LNCaP clone FGC (cell line): Measurements from ENCODE around the gene GRHL1.
"Not testable (repeated sequence)": the region's sequence is repeated elsewhere in the genome, so short reads cannot be mapped to it uniquely, and the experiment has no call there.

ENCODE experiments used
- DNase-seq: peaks from one replicate; pipeline ENCODE4 v3.0.0-alpha.2; 2011; ENCODE audit warnings: low read depth
- H3K4me3 ChIP-seq: 2 replicates; pipeline ENCODE4 v1.5.1; 2011; ENCODE audit warnings: mild to moderate bottlenecking, low read depth, low read length, control low read depth
- TF ChIP-seq, protein P1 (sequence below): IDR thresholded peaks from 2 replicates; pipeline ENCODE4 v1.5.1; 2012; ENCODE audit warnings: mild to moderate bottlenecking; ENCODE audit not compliant: control insufficient read depth, insufficient read depth; ENCODE audit errors: extremely low read depth

GRHL1 gene

GRCh38 chr2:10028407-10028987 is 77.0 kb downstream of the GRHL1 start:
- no peak overlapping the region for H3K4me3 ChIP-seq
- no peak for DNase-seq
- TF ChIP-seq, protein P1, sequence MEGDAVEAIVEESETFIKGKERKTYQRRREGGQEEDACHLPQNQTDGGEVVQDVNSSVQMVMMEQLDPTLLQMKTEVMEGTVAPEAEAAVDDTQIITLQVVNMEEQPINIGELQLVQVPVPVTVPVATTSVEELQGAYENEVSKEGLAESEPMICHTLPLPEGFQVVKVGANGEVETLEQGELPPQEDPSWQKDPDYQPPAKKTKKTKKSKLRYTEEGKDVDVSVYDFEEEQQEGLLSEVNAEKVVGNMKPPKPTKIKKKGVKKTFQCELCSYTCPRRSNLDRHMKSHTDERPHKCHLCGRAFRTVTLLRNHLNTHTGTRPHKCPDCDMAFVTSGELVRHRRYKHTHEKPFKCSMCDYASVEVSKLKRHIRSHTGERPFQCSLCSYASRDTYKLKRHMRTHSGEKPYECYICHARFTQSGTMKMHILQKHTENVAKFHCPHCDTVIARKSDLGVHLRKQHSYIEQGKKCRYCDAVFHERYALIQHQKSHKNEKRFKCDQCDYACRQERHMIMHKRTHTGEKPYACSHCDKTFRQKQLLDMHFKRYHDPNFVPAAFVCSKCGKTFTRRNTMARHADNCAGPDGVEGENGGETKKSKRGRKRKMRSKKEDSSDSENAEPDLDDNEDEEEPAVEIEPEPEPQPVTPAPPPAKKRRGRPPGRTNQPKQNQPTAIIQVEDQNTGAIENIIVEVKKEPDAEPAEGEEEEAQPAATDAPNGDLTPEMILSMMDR, result peak; percentile 19; the same call in 1 of the 2 replicates

- DNase-seq, result no peak
- TF ChIP-seq, protein P1, result no peak
- H3K4me3 ChIP-seq, result no peak overlapping the region
These were observed 77.7 kb downstream of the GRHL1 start for GRCh38 chr2:10028988-10029874.

GRCh38 chr2:10029875-10030223 is 78.4 kb downstream of the GRHL1 start:
- no peak for DNase-seq
- TF ChIP-seq, protein P1, result no peak
- no peak overlapping the region for H3K4me3 ChIP-seq

DNA sequence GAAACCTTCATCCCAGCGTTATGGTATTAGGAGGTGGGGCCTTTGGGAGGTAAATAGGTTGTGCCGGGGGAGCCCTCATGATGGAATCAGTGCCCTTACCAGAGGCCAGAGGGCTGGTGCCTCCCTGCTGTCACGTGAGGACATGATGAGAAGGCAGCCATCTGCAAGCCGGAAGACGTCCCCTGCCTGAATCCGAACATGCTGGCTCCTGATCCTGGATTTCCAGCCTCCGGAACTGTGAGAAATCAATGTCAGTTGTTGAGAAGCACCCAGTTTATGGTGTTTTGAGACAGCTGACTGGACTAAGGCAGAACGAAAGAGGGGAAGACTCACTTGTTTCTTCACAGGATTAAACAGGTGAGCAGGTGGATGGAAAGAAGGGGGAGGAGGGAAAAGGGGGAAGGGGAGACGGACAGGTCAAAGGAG is 78.8 kb downstream of the GRHL1 start:
- no peak overlapping the region for H3K4me3 ChIP-seq
- no peak for DNase-seq
- TF ChIP-seq, protein P1, result no peak

DNA sequence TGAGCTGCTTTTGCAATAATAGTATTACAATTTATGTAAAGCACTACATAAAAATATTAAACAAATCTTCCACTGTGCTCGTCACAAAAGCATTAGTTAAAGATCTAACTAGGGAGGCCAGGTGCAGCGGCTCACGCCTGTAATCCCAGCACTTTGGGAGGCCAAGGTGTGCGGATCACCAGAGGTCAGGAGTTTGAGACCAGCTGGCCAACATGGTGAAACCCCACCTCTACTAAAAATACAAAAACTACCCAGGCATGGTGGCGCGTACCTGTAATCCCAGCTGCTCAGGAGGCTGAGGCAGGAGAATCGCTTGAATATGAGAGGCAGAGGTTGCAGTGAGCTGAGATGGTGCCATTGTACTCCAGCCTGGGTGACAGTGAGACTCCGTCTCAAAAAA is 79.3 kb downstream of the GRHL1 start:
- not testable (repeated sequence) for H3K4me3 ChIP-seq, DNase-seq

DNA sequence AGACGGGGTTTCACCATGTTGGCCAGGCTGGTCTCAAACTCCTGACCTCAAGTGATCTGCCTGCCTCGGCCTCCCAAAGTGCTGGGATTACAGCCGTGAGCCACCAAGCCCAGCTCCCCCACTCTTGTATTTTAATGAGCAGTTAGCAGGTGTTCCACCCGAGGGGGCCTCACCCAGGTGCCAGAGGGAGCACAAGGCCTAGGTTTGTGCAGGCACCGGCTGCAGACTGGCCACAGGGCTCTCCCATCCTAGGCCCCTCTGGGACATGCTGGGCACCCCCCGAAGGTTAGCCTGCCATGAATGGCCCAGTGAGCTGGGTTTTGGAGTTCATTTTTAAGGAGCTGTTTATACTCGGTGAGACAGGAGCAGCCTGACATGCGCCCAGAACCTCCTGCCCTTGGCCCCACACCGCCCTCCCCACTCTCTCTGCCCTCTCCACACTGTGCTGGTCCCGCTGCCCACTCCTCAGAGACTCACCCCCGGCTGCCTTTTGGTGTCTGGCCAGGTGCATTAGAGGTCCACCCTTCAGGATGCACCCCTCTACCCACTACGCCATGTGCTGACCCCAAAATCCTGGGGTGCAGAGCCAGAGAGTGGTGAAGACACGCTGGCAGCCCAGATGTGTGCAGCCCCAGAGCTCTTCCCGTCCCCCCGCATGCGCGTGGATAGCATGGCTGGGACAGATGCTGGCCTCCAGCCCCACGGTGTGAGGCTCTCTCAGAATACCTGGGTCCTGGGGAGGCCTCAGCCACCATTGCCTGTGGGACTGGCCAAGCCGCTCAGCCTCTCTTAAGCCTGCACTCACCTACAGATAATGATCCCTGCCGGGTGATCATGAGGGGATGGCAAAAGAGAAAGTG is 80.6 kb downstream of the GRHL1 start:
- no peak for DNase-seq
- H3K4me3 ChIP-seq, result no peak overlapping the region

DNA sequence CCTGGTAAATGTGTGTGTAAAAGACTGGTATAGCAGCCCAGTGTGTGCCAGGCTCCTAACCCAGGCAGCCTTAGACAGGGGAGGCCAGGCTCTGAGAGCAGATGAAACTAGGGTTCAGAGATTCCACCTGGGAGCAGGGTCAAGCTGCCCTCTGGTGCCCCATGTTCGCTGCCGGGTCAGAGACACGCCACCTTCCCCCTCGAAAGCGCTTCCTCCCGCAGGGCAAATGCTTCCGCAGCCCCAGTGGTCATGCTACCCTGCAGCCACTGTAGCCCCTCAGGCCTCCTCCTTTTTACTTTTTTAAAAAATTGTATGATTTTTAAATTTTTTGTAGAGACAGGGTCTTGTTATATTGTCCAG is 81.2 kb downstream of the GRHL1 start:
- no peak for DNase-seq
- TF ChIP-seq, protein P1, result no peak
- H3K4me3 ChIP-seq, result no peak overlapping the region

More for the DNA sequence above, 80.6 kb downstream of the GRHL1 start:
- TF ChIP-seq, protein P1, result no peak
